PC-3 (cell line): ENCODE results near the gene INAFM2.

Source experiments
- EZH2 ChIP-seq: fragments of 300-600 bp; sonication (generic); IDR thresholded peaks from one replicate; pipeline ENCODE4 v1.6.1; 2017; ENCODE audit warnings: antibody characterized with exemption, mild to moderate bottlenecking, low read length; ENCODE audit not compliant: unreplicated experiment
- EZH2phosphoT487 ChIP-seq: fragments of 300-600 bp; sonication (generic); IDR thresholded peaks from 2 replicates; pipeline ENCODE4 v1.6.1; 2018; ENCODE audit warnings: mild to moderate bottlenecking, antibody characterized with exemption, low read length, borderline replicate concordance
- TF ChIP-seq, protein P1 (sequence below): fragments of 300-600 bp; sonication (generic); conservative IDR thresholded peaks from 2 replicates; pipeline ENCODE4 v1.5.1; 2017; ENCODE audit warnings: antibody characterized with exemption, low read depth, mild to moderate bottlenecking, low read length

DNA sequence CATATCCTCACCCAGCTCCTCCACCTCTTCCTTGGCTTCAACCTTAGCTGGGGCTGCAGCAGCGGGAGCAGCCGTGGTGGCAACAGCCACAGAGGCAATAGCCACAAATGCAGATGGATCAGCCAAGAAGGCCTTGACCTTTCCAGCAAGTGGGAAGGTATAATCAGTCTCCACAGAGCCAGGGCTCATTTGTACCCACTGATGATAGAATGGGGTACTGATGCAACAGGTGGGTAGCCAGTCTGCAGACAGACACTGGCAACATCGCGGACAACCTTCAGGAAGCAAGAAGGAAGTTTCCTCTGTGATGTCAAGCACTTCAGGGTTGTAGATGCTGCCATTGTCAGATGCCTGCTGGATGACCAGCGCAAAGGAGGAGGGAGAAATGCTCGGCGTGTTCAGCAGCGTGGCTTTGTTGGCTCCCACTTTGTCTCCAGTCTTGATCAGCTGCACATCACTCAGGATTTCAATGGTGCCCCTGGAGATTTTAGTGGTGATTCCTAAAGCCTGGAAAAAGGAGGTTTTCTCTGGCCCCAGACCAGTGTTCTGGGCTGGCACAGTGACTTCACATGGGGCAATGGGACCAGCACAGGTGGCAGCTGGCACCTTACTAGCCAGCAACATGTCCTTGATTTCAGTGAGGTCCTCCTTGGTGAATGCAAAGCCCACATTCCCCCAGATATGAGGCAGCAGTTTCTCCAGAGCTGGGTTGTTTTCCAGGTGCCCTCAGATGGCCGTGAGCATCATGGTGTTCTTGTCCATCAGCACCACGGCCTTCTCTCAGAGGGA is 10.9 kb upstream of the INAFM2 start:
- TF ChIP-seq, protein P1, sequence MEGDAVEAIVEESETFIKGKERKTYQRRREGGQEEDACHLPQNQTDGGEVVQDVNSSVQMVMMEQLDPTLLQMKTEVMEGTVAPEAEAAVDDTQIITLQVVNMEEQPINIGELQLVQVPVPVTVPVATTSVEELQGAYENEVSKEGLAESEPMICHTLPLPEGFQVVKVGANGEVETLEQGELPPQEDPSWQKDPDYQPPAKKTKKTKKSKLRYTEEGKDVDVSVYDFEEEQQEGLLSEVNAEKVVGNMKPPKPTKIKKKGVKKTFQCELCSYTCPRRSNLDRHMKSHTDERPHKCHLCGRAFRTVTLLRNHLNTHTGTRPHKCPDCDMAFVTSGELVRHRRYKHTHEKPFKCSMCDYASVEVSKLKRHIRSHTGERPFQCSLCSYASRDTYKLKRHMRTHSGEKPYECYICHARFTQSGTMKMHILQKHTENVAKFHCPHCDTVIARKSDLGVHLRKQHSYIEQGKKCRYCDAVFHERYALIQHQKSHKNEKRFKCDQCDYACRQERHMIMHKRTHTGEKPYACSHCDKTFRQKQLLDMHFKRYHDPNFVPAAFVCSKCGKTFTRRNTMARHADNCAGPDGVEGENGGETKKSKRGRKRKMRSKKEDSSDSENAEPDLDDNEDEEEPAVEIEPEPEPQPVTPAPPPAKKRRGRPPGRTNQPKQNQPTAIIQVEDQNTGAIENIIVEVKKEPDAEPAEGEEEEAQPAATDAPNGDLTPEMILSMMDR: no peak
- TF ChIP-seq EZH2 (no peak), EZH2phosphoT487 (no peak)
